Measurements from ENCODE around the gene IL34. TPM values are rescaled to one million over a fixed set of nuclear protein-coding genes. Genes with fewer than 3 reads are reported as not detected.

IL34 gene
- total RNA-seq, 1 donor from 2014 or later = 0.47 TPM

GRCh38 chr16:70700101-70701020 lies 54.0 kb downstream of the IL34 start:
- H3K9me3 Mint-ChIP-seq = no peaks in the 10 kb centered on the region
- DNase-seq (ENCODE audit: low read depth, low spot score) = no peak
- no peak for TF ChIP-seq CTCF (conservative IDR thresholded peaks at IDR 0.05)
- no peak overlapping the region for H3K27ac Mint-ChIP-seq (ENCODE audit: unreplicated experiment)
- H3K4me3 Mint-ChIP-seq = no peak overlapping the region
- no peaks in the 10 kb centered on the region for H3K27me3 Mint-ChIP-seq (ENCODE audit: low read depth)
- H3K36me3 Mint-ChIP-seq (ENCODE audit: low read depth) = peaks cover 4% of the 10 kb centered on the region
- H3K4me1 Mint-ChIP-seq = peaks cover 32% of the 10 kb centered on the region

GRCh38 chr16:70701036-70701435 lies 54.7 kb downstream of the IL34 start:
- peaks cover 4% of the 10 kb centered on the region for H3K36me3 Mint-ChIP-seq (ENCODE audit: low read depth)
- H3K4me1 Mint-ChIP-seq = peaks cover 27% of the 10 kb centered on the region
- no peak for DNase-seq (ENCODE audit: low read depth, low spot score)
- no peaks in the 10 kb centered on the region for H3K27me3 Mint-ChIP-seq (ENCODE audit: low read depth)
- no peak for TF ChIP-seq CTCF (conservative IDR thresholded peaks at IDR 0.05)
- no peaks in the 10 kb centered on the region for H3K9me3 Mint-ChIP-seq
- H3K27ac Mint-ChIP-seq (ENCODE audit: unreplicated experiment) = no peak overlapping the region
- H3K4me3 Mint-ChIP-seq = peak overlapping the region; percentile 38

- Mint-ChIP-seq H3K9me3 (no peaks in the 10 kb centered on the region), H3K4me1 (peaks cover 27% of the 10 kb centered on the region), H3K27me3 (ENCODE audit: low read depth) (no peaks in the 10 kb centered on the region), H3K4me3 (no peak overlapping the region), H3K27ac (ENCODE audit: unreplicated experiment) (peak overlapping the region; percentile 78), H3K36me3 (ENCODE audit: low read depth) (peaks cover 4% of the 10 kb centered on the region)
- DNase-seq (ENCODE audit: low read depth, low spot score) = no peak
- TF ChIP-seq CTCF (conservative IDR thresholded peaks at IDR 0.05) = no peak
Observed at GRCh38 chr16:70701596-70701995, 55.2 kb downstream of the IL34 start.

GRCh38 chr16:70701998-70702397 lies 55.6 kb downstream of the IL34 start:
- Mint-ChIP-seq H3K4me1 (peaks cover 29% of the 10 kb centered on the region), H3K27ac (ENCODE audit: unreplicated experiment) (no peak overlapping the region)

GRCh38 chr16:70702624-70703023 lies 56.3 kb downstream of the IL34 start:
- no peak for TF ChIP-seq CTCF (conservative IDR thresholded peaks at IDR 0.05)
- Mint-ChIP-seq H3K27me3 (ENCODE audit: low read depth) (no peaks in the 10 kb centered on the region), H3K27ac (ENCODE audit: unreplicated experiment) (peak overlapping the region; percentile 75), H3K9me3 (no peaks in the 10 kb centered on the region), H3K4me1 (peaks cover 34% of the 10 kb centered on the region), H3K36me3 (ENCODE audit: low read depth) (peaks cover 4% of the 10 kb centered on the region), H3K4me3 (no peak overlapping the region)
- no peak for DNase-seq (ENCODE audit: low read depth, low spot score)

More at GRCh38 chr16:70701998-70702397, 55.6 kb downstream of the IL34 start:
- Mint-ChIP-seq H3K27me3 (ENCODE audit: low read depth) (no peaks in the 10 kb centered on the region), H3K36me3 (ENCODE audit: low read depth) (peaks cover 4% of the 10 kb centered on the region), H3K9me3 (no peaks in the 10 kb centered on the region), H3K4me3 (no peak overlapping the region)
- DNase-seq (ENCODE audit: low read depth, low spot score) = no peak
- TF ChIP-seq CTCF (conservative IDR thresholded peaks at IDR 0.05) = no peak

Data from neural crest cell (in vitro differentiated cells).